Measurements from ENCODE around the gene SMTNL2. TPM values are rescaled to one million over a fixed set of nuclear protein-coding genes. Genes with fewer than 3 reads are reported as not detected.
"Not testable (repeated sequence)": the region's sequence is repeated elsewhere in the genome, so short reads cannot be mapped to it uniquely, and the experiment has no call there.

The SMTNL2 gene
- total RNA-seq, 4 donors from 2014 or later: 0.25 to 3.0 (median 1.0) TPM; not detected in 1

DNA sequence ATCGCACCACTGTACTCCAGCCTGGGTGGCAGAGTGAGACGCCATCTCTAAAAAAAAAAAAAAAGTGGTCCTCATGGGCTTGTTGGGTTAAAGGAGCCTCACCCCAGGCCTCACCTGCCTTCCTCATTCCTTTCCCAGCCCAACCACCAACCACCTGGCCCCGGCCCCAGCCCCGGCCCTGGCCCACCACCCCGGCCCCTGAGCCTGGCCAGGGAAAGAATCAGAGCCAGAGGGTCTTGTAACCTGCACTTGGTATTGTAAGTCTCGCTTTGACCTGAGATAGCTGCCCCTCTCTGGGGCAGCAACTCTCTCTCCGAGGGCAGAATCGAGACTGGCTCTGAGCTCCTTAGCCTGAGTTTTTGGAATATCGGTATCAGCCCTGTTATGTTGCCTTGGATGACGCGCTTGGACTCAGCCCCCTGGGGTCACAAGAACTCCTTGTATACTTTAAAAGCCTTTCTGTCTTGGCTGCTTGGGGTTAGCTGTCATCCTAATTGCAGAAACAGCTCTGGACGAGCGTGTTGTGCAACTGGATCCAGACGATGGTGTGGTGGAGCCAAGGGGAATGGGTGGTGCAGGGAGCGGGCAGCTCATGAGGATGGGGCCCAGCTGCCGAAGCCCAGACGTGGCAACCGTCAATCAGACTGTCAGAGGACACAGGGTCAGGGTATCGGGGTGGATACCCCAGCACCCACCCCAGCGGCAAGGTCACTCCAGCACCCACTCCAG is 14.6 kb downstream of the SMTNL2 start:
- 56 to 59% methylated on average over 17 to 19 of the region's 20 CpGs for WGBS, 2 donors
- intact Hi-C loops (cut with DNase I; ENCODE audit: low total_unique reads): no loop called here
- TF ChIP-seq, protein P1, sequence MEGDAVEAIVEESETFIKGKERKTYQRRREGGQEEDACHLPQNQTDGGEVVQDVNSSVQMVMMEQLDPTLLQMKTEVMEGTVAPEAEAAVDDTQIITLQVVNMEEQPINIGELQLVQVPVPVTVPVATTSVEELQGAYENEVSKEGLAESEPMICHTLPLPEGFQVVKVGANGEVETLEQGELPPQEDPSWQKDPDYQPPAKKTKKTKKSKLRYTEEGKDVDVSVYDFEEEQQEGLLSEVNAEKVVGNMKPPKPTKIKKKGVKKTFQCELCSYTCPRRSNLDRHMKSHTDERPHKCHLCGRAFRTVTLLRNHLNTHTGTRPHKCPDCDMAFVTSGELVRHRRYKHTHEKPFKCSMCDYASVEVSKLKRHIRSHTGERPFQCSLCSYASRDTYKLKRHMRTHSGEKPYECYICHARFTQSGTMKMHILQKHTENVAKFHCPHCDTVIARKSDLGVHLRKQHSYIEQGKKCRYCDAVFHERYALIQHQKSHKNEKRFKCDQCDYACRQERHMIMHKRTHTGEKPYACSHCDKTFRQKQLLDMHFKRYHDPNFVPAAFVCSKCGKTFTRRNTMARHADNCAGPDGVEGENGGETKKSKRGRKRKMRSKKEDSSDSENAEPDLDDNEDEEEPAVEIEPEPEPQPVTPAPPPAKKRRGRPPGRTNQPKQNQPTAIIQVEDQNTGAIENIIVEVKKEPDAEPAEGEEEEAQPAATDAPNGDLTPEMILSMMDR (IDR thresholded peaks at IDR 0.05): no peak
- no peak for TF ChIP-seq POLR2A (IDR thresholded peaks at IDR 0.05)
- no peak overlapping the region for H3K4me3 ChIP-seq (ENCODE audit: low read depth, poor library complexity, severe bottlenecking)
- peak in 1 of 2 donors; percentile 42 for DNase-seq (ENCODE audit: low spot score in 2 of 2)

DNA sequence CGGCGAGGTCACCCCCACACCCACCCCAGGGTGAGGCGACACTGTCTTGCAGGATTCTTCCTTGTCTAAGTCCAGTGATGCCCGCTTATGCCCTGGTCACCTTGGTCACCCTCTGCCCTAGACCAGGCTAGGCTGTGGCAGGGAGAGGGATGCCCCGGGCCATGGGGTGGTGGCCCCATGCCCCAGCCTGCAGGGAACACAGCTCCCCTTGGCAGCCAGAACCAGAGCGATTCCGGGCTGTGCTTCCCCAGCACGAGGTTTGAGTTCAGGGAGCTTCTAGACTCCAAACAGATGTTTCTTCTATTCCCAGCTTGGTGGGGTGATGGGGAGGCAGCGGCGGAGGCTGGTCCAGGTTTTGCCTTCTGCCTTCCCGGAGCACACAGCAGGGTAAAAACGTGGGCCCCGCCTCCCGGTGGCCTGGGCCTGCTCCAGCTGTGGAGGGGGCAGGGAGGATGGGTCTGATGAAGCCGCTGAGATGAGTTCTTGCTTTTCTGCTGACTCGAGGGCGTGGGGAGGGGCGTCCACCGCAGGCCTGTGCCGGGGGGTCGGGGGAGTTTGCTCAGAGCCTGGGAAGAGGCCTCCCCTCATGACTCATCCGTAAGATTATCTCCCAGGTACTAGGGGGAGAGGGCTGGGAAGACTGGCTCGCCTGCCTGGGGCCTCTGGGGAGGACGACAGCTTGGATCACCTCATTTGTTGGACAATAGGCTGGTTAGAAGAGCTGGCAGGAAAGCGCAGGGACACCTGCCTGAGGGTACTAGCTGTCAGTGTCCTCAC is 15.4 kb downstream of the SMTNL2 start:
- intact Hi-C loops (cut with DNase I; ENCODE audit: low total_unique reads): no loop called here
- TF ChIP-seq, protein P1 (IDR thresholded peaks at IDR 0.05): no peak
- no peak for TF ChIP-seq POLR2A (IDR thresholded peaks at IDR 0.05)
- H3K4me3 ChIP-seq (ENCODE audit: low read depth, poor library complexity, severe bottlenecking): no peak overlapping the region
- no peak for DNase-seq (ENCODE audit: low spot score in 2 of 2)
- 28 to 32% methylated on average over 21 to 25 of the region's 25 CpGs for WGBS, 2 donors

DNA sequence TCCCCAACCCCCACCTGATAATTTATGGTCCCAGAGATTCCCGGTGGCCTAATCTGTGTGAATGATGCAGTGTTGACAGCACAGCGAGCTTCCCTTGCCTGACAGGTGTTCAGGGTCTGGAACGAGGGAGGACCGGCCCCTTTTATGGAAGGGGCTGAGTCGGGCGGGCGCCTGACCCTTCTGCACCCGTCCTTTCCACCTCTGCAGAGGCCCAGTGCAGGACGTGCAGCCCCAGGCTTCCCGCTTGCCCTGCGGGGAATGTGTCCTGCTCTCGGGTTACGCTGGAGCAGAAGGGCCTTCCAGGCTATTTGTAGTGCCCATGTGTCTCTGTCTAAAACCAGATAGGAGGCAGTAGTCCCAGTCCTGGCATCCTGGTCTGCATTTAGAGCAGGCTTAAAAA is 16.2 kb downstream of the SMTNL2 start:
- intact Hi-C loops (cut with DNase I; ENCODE audit: low total_unique reads): no loop called here
- TF ChIP-seq POLR2A (IDR thresholded peaks at IDR 0.05): no peak
- no peak for DNase-seq (ENCODE audit: low spot score in 2 of 2)
- WGBS, 2 donors: 73 to 85% methylated on average over 13 of the region's 13 CpGs
- H3K4me3 ChIP-seq (ENCODE audit: low read depth, poor library complexity, severe bottlenecking): no peak overlapping the region

DNA sequence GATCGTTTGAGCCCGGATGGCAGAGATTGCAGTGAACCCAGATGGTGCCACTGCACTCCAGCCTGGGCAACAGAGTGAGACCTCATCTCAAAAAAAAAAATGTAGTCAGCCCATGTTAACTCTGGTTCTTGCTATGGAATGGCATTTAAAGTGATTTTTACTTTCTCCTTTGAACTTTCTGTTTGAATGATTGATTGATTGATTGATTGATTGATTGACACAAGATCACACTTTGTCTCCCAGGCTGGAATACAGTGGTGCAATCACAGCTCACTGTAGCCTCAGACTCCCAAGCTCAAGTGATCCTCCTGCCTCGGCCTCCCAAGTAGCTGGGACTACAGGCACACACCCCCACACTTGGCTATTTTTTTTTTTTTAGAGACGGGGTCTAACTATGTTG is 17.0 kb downstream of the SMTNL2 start:
- DNase-seq (ENCODE audit: low spot score in 2 of 2): no peak
- TF ChIP-seq, protein P1 (IDR thresholded peaks at IDR 0.05): no peak
- no peak for TF ChIP-seq POLR2A (IDR thresholded peaks at IDR 0.05)
- WGBS, 2 donors: 94 to 97% methylated on average over 4 of the region's 4 CpGs
- intact Hi-C loops (cut with DNase I; ENCODE audit: low total_unique reads): no loop called here
- no peak overlapping the region for H3K4me3 ChIP-seq (ENCODE audit: low read depth, poor library complexity, severe bottlenecking)

DNA sequence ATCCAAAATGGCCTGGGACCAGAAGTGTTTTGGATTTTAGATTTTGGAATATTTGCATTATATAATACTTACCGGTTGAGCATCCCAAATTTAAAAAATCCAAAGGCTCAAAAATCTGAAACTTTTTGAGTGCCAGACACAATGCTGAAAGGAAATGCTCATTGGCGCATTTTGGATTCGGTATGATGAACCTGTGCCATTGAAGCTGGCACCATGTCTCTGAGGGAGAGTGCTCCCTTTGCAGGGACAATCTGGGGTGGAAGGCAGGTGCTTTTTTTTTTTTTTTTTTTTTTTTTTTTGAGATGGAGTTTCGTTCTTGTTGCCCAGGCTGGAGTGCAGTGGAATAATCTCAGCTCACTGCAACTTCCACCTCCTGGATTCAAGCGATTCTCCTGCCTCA is 17.7 kb downstream of the SMTNL2 start:
- no peak overlapping the region for H3K4me3 ChIP-seq (ENCODE audit: low read depth, poor library complexity, severe bottlenecking)
- intact Hi-C loops (cut with DNase I; ENCODE audit: low total_unique reads): no loop called here
- DNase-seq (ENCODE audit: low spot score in 2 of 2): no peak
- TF ChIP-seq, protein P1 (IDR thresholded peaks at IDR 0.05): no peak
- TF ChIP-seq POLR2A (IDR thresholded peaks at IDR 0.05): no peak
- WGBS, 2 donors: 68 to 78% methylated on average over 5 of the region's 5 CpGs

DNA sequence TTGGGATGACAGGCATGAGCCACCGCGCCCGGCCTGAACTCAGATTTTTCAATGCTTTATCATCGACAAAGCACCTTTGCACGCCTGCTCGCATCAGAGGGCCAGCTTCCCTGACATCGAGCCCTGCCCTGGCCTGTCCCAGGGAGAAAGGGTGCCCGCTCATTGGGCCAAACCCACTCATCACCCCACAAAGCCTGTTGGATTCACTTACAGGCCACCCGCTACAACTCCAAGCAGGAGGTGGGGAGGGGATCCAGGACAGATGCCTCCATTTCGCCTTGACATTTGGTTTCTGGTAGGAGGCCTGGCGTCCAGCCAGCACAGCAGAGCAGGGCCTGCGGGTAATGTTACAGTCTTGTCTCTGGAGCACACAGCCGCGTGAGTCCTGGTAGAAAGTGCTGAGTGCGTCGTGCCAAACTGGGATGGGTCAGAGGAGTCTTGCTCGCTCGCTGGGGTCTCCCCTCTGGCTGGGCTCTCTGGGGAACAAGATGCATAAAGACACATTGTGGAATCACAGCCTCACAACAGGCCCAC is 19.8 kb downstream of the SMTNL2 start:
- intact Hi-C loops (cut with DNase I; ENCODE audit: low total_unique reads): no loop called here
- 52 to 63% methylated on average over 14 to 18 of the region's 18 CpGs for WGBS, 2 donors
- no peak for DNase-seq (ENCODE audit: low spot score in 2 of 2)
- no peak overlapping the region for H3K4me3 ChIP-seq (ENCODE audit: low read depth, poor library complexity, severe bottlenecking)
- TF ChIP-seq, protein P1 (IDR thresholded peaks at IDR 0.05): no peak
- TF ChIP-seq POLR2A (IDR thresholded peaks at IDR 0.05): no peak

DNA sequence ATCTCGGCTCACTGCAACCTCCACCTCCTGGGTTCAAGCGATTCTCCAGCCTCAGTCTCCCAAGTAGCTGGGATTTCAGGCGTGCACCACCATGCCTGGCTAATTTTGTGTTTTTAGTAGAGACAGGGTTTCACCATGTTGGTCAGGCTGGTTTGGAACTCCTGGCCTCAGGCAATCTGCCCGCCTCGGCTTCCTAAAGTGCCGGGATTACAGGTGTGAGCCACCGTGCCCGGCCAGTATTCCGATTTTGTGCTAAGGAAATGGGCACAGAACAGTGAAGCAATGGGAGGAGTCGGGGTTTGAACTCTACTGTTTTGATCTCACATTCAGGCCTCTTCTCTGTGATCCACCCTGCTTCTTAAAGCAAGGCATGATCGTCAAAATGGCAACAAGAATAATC is 20.4 kb downstream of the SMTNL2 start:
- 63 to 67% methylated on average over 11 of the region's 11 CpGs for WGBS, 2 donors
- H3K4me3 ChIP-seq (ENCODE audit: low read depth, poor library complexity, severe bottlenecking); intact Hi-C loops (cut with DNase I; ENCODE audit: low total_unique reads); DNase-seq (ENCODE audit: low spot score in 2 of 2): not testable (repeated sequence)
